Activated CD4-positive, alpha-beta memory T cell treated with anti-CD3 and anti-CD28 coated beads for 36 hours (primary cell): ENCODE measurements around the gene ZNF502. TPM values are rescaled to one million over a fixed set of nuclear protein-coding genes. Genes with fewer than 3 reads are reported as not detected.

Experiments used
- CTCF ChIA-PET: fragments of 350-600 bp; sonication (Branson Sonifier 250); formaldehyde crosslinking; loops from one replicate; lab custom pipeline; 2021; ENCODE audit warnings: antibody characterized with exemption, inconsistent platforms; lab: Charles Lee
- POLR2A ChIA-PET: fragments of 350-600 bp; sonication (Branson Sonifier 250); formaldehyde crosslinking; loops from one replicate; lab custom pipeline; 2021; ENCODE audit warnings: antibody characterized with exemption; lab: Charles Lee
- DNase-seq: peaks from one replicate; pipeline ENCODE4 v3.0.0-alpha.2; 2020
- H3K27ac Mint-ChIP-seq: one replicate; pipeline ENCODE4 v1.8.0; 2021; ENCODE audit warnings: mixed read lengths
- H3K27me3 Mint-ChIP-seq: one replicate; pipeline ENCODE4 v1.8.0; 2021; ENCODE audit warnings: mixed read lengths
- H3K36me3 Mint-ChIP-seq: one replicate; pipeline ENCODE4 v1.8.0; 2021; ENCODE audit warnings: mixed read lengths
- H3K4me1 Mint-ChIP-seq: one replicate; pipeline ENCODE4 v1.8.0; 2021; ENCODE audit warnings: low read depth, mixed read lengths
- H3K4me3 Mint-ChIP-seq: one replicate; pipeline ENCODE4 v1.8.0; 2021; ENCODE audit warnings: mild to moderate bottlenecking, mixed read lengths
- H3K9me3 Mint-ChIP-seq: one replicate; pipeline ENCODE4 v1.8.0; 2021; ENCODE audit warnings: mixed read lengths
- intact Hi-C: fragments of 100-400 bp; cut with micrococcal nuclease; formaldehyde crosslinking; loops from one replicate; pipeline ENCODE4 v1.15.1; 2023
- total RNA-seq, 2 experiments: library from RNA; stranded (reverse); gene quantifications; one replicate each; pipeline ENCODE4 v1.2.3, GENCODE V29; 2021

Gene ZNF502
- total RNA-seq, 2 experiments from 2014 or later, result 0.69 to 0.77 TPM

DNA sequence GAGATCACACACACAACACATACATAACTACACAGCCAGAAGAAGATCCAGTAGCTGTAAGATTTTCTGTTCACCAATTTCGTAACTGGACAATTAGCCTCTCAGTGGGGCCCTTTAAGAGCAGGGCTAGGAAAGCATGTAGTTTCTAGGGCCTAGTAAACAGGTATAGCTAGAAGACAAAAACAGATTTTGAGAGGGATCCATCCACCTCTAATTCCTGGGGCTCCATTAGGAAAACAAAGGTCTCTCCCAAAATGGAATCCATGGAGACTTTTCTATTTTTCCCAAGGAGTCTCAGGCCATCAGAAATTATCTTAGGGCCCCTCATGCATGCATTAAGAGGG lies 59.6 kb downstream of the ZNF502 start:
- CTCF ChIA-PET, result no interaction called here

More for the DNA sequence above, 59.6 kb downstream of the ZNF502 start:
- intact Hi-C loops, result no loop called here
- H3K27ac Mint-ChIP-seq, result no peak overlapping the region
- H3K4me3 Mint-ChIP-seq, result no peak overlapping the region
- no peak for DNase-seq
- H3K27me3 Mint-ChIP-seq, result no peaks in the 10 kb centered on the region
- peaks cover 55% of the 10 kb centered on the region for H3K36me3 Mint-ChIP-seq
- no peaks in the 10 kb centered on the region for H3K4me1 Mint-ChIP-seq
- H3K9me3 Mint-ChIP-seq, result peaks cover 30% of the 10 kb centered on the region
- POLR2A ChIA-PET, result no interaction called here

Other genes starting within 250 kb of the ZNF502 start
- 10 to 100 TPM; 16.6 to 18.7 TPM for gene ZNF445, start 235.0 kb upstream of the ZNF502 start, total RNA-seq
- 1 to 10 TPM; 1.3 to 1.7 TPM for gene ZKSCAN7, start 157.5 kb upstream of the ZNF502 start, total RNA-seq
- gene ZNF660, start 127.7 kb upstream of the ZNF502 start, total RNA-seq, result under 1 TPM; 0.07 to 0.10 TPM
- gene ZNF197, start 87.6 kb upstream of the ZNF502 start, total RNA-seq, result 1 to 10 TPM; 9.1 to 9.9 TPM
- 1 to 10 TPM; 3.2 TPM for gene ZNF35, start 63.9 kb upstream of the ZNF502 start, total RNA-seq
- 1 to 10 TPM; 1.5 to 2.6 TPM for gene ZNF501, start 17.0 kb downstream of the ZNF502 start, total RNA-seq
- 10 to 100 TPM; 32.5 to 38.6 TPM for gene KIAA1143, start 49.0 kb downstream of the ZNF502 start, total RNA-seq
- gene KIF15, start 49.1 kb downstream of the ZNF502 start, total RNA-seq, result 10 to 100 TPM; 41.0 to 45.1 TPM
- 10 to 100 TPM; 13.0 to 13.5 TPM for gene TMEM42, start 149.3 kb downstream of the ZNF502 start, total RNA-seq
- gene TGM4, start 161.9 kb downstream of the ZNF502 start, total RNA-seq, result not detected